HG03432 (cell line): Measurements from ENCODE around the gene CNKSR3.
"Not testable (repeated sequence)": the region's sequence is repeated elsewhere in the genome, so short reads cannot be mapped to it uniquely, and the experiment has no call there.

Experiments
- ATAC-seq: cut with Tn5 transposase; IDR thresholded peaks from one replicate; pipeline ENCODE4 v1.9.1; 2021; ENCODE audit warnings: mild to moderate bottlenecking, moderate library complexity; ENCODE audit not compliant: unreplicated experiment

The CNKSR3 gene

GRCh38 chr6:154510144-154510905 lies at the start of gene CNKSR3:
Gene CNKSR3 (minus strand): TSS chr6:154510685. CDS start chr6:154510114, 571 bp downstream.
- ATAC-seq = peak; percentile 81

- no peak for ATAC-seq
Measured at GRCh38 chr6:154558984-154559383, 48.5 kb upstream of the CNKSR3 start.

- ATAC-seq = no peak
Measured at GRCh38 chr6:154558513-154558912, 48.0 kb upstream of the CNKSR3 start.

- no peak for ATAC-seq
Measured at GRCh38 chr6:154555073-154555677, 44.7 kb upstream of the CNKSR3 start.

DNA sequence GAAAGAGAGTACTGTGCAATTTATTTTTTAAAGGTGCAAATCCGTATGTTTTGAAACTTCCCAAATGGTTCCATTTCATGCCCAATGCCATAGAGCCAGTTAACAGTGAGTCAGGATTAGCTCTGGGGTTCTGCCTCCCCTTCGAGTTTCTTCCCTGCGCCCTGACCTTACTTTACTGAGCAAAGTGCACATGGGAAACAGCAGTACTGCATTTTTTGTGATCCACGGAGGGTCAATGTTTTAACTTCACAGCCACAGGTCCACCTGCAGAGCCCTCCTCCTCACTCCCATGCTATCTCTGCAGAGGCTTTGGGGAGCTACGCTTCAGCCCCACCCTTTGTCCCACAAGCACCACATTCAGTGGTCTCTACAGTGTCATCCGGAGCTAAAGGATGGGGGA lies 44.0 kb upstream of the CNKSR3 start:
- no peak for ATAC-seq

- ATAC-seq = no peak
Measured at GRCh38 chr6:154550779-154551178, 40.3 kb upstream of the CNKSR3 start.

DNA sequence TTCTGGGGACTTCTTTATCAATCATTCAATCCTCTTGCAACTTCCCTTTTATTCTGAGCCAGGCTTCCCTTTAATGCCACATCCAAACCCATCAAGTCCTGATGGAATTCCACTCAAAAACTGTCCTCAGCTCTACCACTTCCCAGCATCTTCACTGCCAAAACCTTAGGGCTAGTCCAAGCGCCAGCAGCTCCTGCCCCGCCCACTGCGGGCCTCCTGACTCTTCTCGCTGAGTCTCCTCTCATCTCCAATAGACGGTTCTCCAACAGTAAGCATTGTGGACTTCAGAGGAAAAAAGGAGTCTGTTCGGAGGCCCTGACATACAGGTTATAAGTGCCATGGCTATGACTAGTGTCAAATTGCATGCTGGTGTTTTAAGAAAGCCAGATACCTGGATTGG lies 38.7 kb upstream of the CNKSR3 start:
- ATAC-seq = no peak

DNA sequence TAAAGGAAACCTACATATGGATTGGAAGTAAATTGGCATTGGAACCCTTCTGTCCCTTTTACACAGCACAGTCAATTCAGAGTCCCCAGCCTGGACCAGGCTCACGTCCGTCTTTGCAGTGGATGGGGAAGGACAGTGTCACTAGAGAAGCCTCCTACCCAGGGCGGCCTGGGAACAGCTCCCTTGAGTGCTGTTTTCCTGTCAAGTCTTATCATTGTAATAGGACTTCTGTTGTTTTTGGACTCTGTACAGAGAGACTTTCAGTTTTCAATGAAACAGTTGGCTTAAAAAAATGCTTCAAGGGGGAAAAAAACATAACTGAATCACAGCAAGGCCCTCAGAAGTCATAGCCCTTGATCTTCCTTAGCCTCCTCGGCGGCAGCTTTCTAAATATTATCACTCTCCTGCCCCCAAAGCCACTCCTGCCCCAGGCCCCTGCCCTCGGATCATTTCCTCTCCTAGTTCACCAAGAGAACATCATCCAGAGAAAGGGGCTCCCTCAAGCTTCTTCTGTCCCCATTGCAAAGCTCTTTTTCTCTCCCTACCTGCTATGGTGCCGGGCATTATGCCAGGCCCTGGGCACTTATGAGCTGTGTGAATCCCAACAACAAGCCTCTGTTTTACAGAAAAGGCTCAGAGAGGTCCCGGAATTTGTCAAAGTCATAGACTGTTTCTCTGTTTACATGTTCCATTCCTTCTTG lies 37.8 kb upstream of the CNKSR3 start:
- ATAC-seq = no peak

DNA sequence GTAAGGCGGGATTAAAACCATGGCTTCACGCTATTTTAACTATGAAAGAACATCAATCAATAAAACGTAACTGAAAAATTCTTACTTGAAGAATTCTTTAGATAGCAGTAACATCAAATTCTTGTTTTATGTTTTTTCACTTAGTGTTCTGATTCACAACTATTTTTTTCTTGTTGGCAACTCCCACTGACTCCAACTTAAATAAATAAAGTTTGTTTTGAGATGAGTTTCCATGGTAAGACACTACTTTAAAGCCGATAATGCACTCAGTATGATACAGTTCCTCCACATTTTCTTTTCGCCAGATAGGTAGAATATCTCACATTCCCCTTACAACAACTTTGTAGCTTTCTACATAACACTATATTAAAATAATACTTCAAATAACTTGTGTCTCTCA lies 33.1 kb upstream of the CNKSR3 start:
- no peak for ATAC-seq

DNA sequence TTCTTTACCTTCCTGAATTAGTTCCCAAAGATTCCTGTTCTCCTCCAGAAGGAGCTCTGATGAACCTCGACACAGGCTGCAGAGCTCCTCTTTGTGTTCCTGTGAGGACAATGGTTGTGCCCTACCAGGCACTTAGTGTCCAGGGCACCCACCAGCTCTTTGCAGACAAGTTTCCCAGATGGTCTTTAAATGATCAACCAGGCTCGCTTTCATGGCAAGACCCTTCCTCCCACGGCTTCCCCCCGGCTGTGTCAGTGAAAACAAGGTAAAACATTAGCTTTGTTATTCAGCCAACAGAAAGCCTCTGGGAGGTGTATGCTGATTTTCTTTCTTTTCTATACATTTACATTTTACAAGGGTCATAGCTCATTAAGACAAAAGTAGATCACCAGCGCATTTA lies 32.3 kb upstream of the CNKSR3 start:
- no peak for ATAC-seq

GRCh38 chr6:154541837-154542236 lies 31.4 kb upstream of the CNKSR3 start:
- ATAC-seq = not testable (repeated sequence)

GRCh38 chr6:154539593-154540269 lies 29.2 kb upstream of the CNKSR3 start:
- no peak for ATAC-seq

DNA sequence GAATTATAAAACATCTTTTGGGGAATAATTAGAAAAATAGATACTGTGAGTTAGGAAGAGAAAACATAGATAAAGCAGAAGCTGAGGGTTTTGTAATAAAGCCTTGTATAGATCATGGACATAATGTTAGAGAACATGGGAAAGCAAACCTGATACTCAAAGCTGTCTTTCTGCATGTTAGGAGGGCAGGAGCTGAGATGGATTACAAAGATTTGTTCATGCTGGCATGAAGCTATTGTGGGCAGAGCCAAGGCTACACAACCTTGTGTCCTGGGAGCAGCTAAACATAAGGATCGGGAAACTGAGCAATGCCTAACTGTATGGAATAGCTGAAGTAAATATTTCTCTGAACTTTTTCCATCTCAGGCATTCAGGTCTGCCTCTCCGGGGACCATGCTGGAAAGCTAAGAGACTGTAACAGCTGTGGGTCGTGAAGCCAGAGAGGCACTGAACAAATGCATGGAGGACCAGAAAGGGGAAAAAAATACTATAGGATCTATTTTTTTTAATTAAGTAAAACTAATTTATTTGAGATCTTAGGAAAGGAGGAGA lies 28.2 kb upstream of the CNKSR3 start:
- ATAC-seq = no peak

DNA sequence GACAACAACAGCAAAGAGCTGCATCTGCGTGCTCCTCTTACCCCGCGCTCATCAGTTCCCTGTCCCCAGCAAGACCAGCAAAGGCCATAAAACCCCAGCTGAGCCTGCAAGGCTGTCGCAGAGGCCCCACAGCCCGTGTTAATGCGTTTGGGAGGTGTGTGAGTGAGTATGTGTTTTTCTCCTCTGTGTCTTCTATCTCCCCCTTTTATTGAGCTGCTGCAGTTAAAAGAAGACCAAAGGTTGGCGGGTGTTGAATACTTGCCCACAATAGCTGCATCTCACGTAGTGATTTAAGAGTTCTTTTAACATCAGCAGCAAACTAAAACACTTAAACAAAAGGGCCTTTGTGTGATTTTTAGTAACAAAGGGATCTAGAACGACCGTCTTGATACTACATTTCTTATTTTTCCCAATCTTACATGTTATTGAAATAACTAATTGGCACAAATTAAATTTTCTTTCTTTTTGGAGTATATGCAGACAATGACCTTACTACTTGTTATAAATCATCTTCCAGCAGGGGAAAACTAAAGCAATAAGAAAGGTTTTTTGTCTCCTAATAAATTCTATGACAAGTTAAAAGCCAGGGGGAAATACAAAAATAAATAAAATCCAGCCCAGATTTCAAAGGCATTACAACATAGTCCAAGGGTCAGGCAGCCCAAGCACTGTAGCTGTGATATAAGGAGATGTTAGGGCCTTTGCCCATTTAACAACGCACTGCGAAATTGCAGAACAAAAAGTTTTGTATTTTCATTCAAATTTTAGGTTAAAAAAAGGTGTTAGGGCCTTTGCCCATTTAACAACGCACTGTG lies 27.2 kb upstream of the CNKSR3 start:
- ATAC-seq = no peak

GRCh38 chr6:154536999-154537398 lies 26.5 kb upstream of the CNKSR3 start:
- no peak for ATAC-seq

DNA sequence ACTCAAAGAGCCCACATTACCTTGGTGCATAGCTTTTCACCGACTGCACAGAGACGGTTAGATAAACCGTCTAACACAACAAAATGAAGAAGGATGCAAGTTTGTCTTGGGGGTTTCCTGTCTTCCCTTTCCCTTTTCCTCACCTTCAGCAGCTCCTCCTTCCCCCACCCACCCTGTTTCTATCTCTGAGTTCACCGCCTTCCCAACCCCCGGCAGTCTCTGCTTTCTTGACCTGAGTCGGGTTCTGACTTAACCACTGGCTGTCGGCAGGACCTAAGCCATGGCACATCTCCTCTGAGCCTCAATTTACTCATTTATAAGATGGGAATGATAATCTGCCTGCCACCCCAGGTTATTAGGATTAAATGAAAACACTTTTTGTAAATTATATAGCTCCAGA lies 25.8 kb upstream of the CNKSR3 start:
- no peak for ATAC-seq

DNA sequence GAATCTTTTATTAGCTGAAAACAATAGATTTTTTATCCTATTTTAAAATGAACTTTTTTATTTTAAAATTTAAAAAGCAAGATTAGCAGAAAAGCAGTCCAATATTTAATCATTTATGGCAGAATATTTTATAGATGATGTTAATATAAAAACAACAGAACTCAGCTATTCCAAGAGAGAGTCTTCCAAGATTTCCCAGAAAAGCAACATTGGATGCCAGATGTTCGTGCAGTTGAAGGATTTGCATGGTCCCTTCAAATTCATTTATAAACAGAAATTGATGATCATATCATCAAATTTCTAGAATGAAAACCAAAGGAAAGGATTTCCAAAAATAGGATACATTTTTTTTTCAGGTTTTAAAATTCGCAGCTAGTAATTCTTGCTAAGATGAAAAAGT lies 25.4 kb upstream of the CNKSR3 start:
- ATAC-seq = no peak

GRCh38 chr6:154535147-154535546 lies 24.7 kb upstream of the CNKSR3 start:
- ATAC-seq = no peak

GRCh38 chr6:154534531-154534930 lies 24.0 kb upstream of the CNKSR3 start:
- no peak for ATAC-seq

DNA sequence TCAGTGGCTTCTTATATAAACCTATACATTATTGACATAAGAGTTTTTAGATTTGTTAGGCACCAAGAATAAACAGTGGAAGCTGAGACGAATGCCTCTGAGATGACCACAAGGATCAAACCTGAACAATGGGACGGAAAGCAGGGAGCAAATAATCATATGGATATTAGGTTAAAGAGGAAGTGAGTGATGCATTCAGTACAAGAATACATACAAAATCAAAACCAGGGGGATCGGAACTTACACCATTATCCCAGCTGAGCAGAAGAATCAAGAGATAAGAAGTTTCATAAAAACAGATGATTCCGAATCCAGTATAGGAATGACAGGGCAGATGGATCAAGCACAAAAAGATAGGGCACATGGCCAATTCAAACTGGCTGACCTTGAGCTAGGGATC lies 21.9 kb upstream of the CNKSR3 start:
- no peak for ATAC-seq
